Karpas-422 (cell line): ENCODE data around the gene HELZ. TPM values are rescaled to one million over a fixed set of nuclear protein-coding genes. Genes with fewer than 3 reads are reported as not detected.
"Not testable (repeated sequence)": the region's sequence is repeated elsewhere in the genome, so short reads cannot be mapped to it uniquely, and the experiment has no call there.

Experiments
- DNase-seq: peaks from one replicate; pipeline ENCODE4 v3.0.0-alpha.2; 2015
- H2AFZ ChIP-seq: fragments of 200-600 bp; sonication (generic); 2 replicates; pipeline ENCODE4 v1.6.1; 2014; ENCODE audit warnings: antibody characterized with exemption, low read length, mixed read lengths
- H3K27ac ChIP-seq: fragments of 200-600 bp; sonication (generic); 2 replicates; pipeline ENCODE4 v1.5.1; 2014; ENCODE audit warnings: mild to moderate bottlenecking, low read length, moderate library complexity
- H3K27me3 ChIP-seq: fragments of 200-600 bp; sonication (generic); 2 replicates; pipeline ENCODE4 v1.6.1; 2014; ENCODE audit warnings: low read length, mixed read lengths
- H3K36me3 ChIP-seq: fragments of 200-600 bp; sonication (generic); 2 replicates; pipeline ENCODE4 v1.6.1; 2014; ENCODE audit warnings: low read length, mixed read lengths; ENCODE audit not compliant: insufficient read depth
- H3K4me1 ChIP-seq: fragments of 200-600 bp; sonication (generic); 2 replicates; pipeline ENCODE4 v1.6.1; 2014; ENCODE audit warnings: mild to moderate bottlenecking, low read length, mixed read lengths
- H3K4me2 ChIP-seq: fragments of 200-600 bp; sonication (generic); 2 replicates; pipeline ENCODE4 v1.6.1; 2014; ENCODE audit warnings: low read length, low read depth, mild to moderate bottlenecking; ENCODE audit not compliant: poor library complexity, severe bottlenecking
- H3K4me3 ChIP-seq: fragments of 200-600 bp; sonication (generic); 2 replicates; pipeline ENCODE4 v1.5.1; 2014; ENCODE audit warnings: mild to moderate bottlenecking, antibody characterized with exemption, low read length, mixed read lengths
- H3K79me2 ChIP-seq: fragments of 200-600 bp; sonication (generic); 2 replicates; pipeline ENCODE4 v1.6.1; 2014; ENCODE audit warnings: mild to moderate bottlenecking, low read length, mixed read lengths
- H3K9ac ChIP-seq: fragments of 200-600 bp; sonication (generic); 2 replicates; pipeline ENCODE4 v1.6.0; 2014; ENCODE audit warnings: low read length
- H3K9me2 ChIP-seq: fragments of 200-600 bp; sonication (generic), shearing (Covaris generic); replicated peaks from 2 replicates; pipeline ENCODE4 v1.6.0; 2014; ENCODE audit warnings: mild to moderate bottlenecking, low read length, moderate library complexity; ENCODE audit not compliant: insufficient read depth
- H3K9me3 ChIP-seq: fragments of 300-700, 200-600 bp; sonication (generic); 2 replicates; pipeline ENCODE4 v1.6.1; 2014; ENCODE audit warnings: low read length, mixed read lengths
- H4K20me1 ChIP-seq: fragments of 200-600 bp; sonication (generic); 2 replicates; pipeline ENCODE4 v1.6.1; 2014; ENCODE audit warnings: mild to moderate bottlenecking, antibody characterized with exemption, low read length, low read depth; ENCODE audit not compliant: insufficient read depth
- total RNA-seq: library from RNA; depleted of rRNA; stranded (reverse); fragments of >200 nt; shearing (Covaris generic); gene quantifications from 2 replicates; pipeline ENCODE4 v1.2.3, GENCODE V29; 2014; ENCODE audit warnings: low replicate concordance

HELZ gene
- total RNA-seq, 1 experiment from 2014 or later, result 77.9 TPM

GRCh38 chr17:67041941-67042899 lies 202.8 kb downstream of the HELZ start:
- H3K27me3 ChIP-seq, result no peaks in the 10 kb centered on the region
- no peak overlapping the region for H3K4me2 ChIP-seq

GRCh38 chr17:67041531-67041930 lies 203.5 kb downstream of the HELZ start:
- no peak overlapping the region for H3K9ac ChIP-seq

More at GRCh38 chr17:67041941-67042899, 202.8 kb downstream of the HELZ start:
- DNase-seq, result no peak
- no peaks in the 10 kb centered on the region for H3K79me2 ChIP-seq
- no peaks in the 10 kb centered on the region for H3K4me1 ChIP-seq
- no peak overlapping the region for H3K4me3 ChIP-seq
- no peak overlapping the region for H3K9ac ChIP-seq
- H3K9me2 ChIP-seq, result no peaks in the 10 kb centered on the region
- H3K27ac ChIP-seq, result no peak overlapping the region
- H3K9me3 ChIP-seq, result no peaks in the 10 kb centered on the region
- no peaks in the 10 kb centered on the region for H3K36me3 ChIP-seq
- H4K20me1 ChIP-seq, result no peaks in the 10 kb centered on the region
- H2AFZ ChIP-seq, result no peak overlapping the region

GRCh38 chr17:67041119-67041518 lies 203.9 kb downstream of the HELZ start:
- not testable (repeated sequence) for H3K4me2 ChIP-seq, H3K79me2 ChIP-seq, H3K4me3 ChIP-seq, H3K27ac ChIP-seq, H3K4me1 ChIP-seq, H2AFZ ChIP-seq, H3K27me3 ChIP-seq, H3K9me3 ChIP-seq, H3K36me3 ChIP-seq, H3K9me2 ChIP-seq, H3K9ac ChIP-seq, DNase-seq, H4K20me1 ChIP-seq

More at GRCh38 chr17:67041531-67041930, 203.5 kb downstream of the HELZ start:
- H2AFZ ChIP-seq, result no peak overlapping the region
- no peak overlapping the region for H3K4me3 ChIP-seq
- H3K27ac ChIP-seq, result no peak overlapping the region
- H3K36me3 ChIP-seq, result no peaks in the 10 kb centered on the region
- H3K4me2 ChIP-seq, result no peak overlapping the region
- no peak for DNase-seq
- no peaks in the 10 kb centered on the region for H3K9me2 ChIP-seq
- no peaks in the 10 kb centered on the region for H3K27me3 ChIP-seq
- H4K20me1 ChIP-seq, result no peaks in the 10 kb centered on the region
- H3K79me2 ChIP-seq, result no peaks in the 10 kb centered on the region
- no peaks in the 10 kb centered on the region for H3K9me3 ChIP-seq
- H3K4me1 ChIP-seq, result no peaks in the 10 kb centered on the region

- no peaks in the 10 kb centered on the region for H3K27me3 ChIP-seq
- no peaks in the 10 kb centered on the region for H3K4me1 ChIP-seq
- no peaks in the 10 kb centered on the region for H3K9me2 ChIP-seq
- H4K20me1 ChIP-seq, result no peaks in the 10 kb centered on the region
- H3K4me3 ChIP-seq, result no peak overlapping the region
- H3K79me2 ChIP-seq, result no peaks in the 10 kb centered on the region
- no peak overlapping the region for H3K9ac ChIP-seq
- no peaks in the 10 kb centered on the region for H3K36me3 ChIP-seq
- DNase-seq, result no peak
- H3K4me2 ChIP-seq, result no peak overlapping the region
- no peak overlapping the region for H2AFZ ChIP-seq
- no peak overlapping the region for H3K27ac ChIP-seq
- H3K9me3 ChIP-seq, result no peaks in the 10 kb centered on the region
Measured at GRCh38 chr17:67040652-67041051, 204.3 kb downstream of the HELZ start.

GRCh38 chr17:67038861-67039365 lies 206.1 kb downstream of the HELZ start:
- Histone ChIP-seq H3K4me1 (no peaks in the 10 kb centered on the region), H3K36me3 (no peaks in the 10 kb centered on the region), H4K20me1 (no peaks in the 10 kb centered on the region), H2AFZ (no peak overlapping the region), H3K9ac (no peak overlapping the region), H3K27ac (no peak overlapping the region), H3K4me2 (no peak overlapping the region), H3K4me3 (no peak overlapping the region), H3K9me2 (no peaks in the 10 kb centered on the region), H3K9me3 (no peaks in the 10 kb centered on the region), H3K79me2 (no peaks in the 10 kb centered on the region), H3K27me3 (no peaks in the 10 kb centered on the region)
- no peak for DNase-seq

- no peaks in the 10 kb centered on the region for H4K20me1 ChIP-seq
- no peak overlapping the region for H3K4me3 ChIP-seq
- H3K27ac ChIP-seq, result no peak overlapping the region
- H2AFZ ChIP-seq, result no peak overlapping the region
- DNase-seq, result no peak
- no peaks in the 10 kb centered on the region for H3K9me3 ChIP-seq
- H3K9ac ChIP-seq, result no peak overlapping the region
- no peaks in the 10 kb centered on the region for H3K27me3 ChIP-seq
- H3K4me2 ChIP-seq, result no peak overlapping the region
- H3K36me3 ChIP-seq, result no peaks in the 10 kb centered on the region
- no peaks in the 10 kb centered on the region for H3K9me2 ChIP-seq
- H3K4me1 ChIP-seq, result no peaks in the 10 kb centered on the region
- no peaks in the 10 kb centered on the region for H3K79me2 ChIP-seq
Measured at GRCh38 chr17:67035131-67036083, 209.6 kb downstream of the HELZ start.

GRCh38 chr17:67033613-67034012 lies 211.4 kb downstream of the HELZ start:
- Histone ChIP-seq H3K36me3 (no peaks in the 10 kb centered on the region), H3K4me1 (no peaks in the 10 kb centered on the region), H2AFZ (no peak overlapping the region), H3K9me3 (no peaks in the 10 kb centered on the region), H3K9me2 (no peaks in the 10 kb centered on the region), H3K27ac (no peak overlapping the region), H3K79me2 (no peaks in the 10 kb centered on the region), H3K27me3 (no peaks in the 10 kb centered on the region), H3K9ac (no peak overlapping the region), H3K4me3 (no peak overlapping the region), H4K20me1 (no peaks in the 10 kb centered on the region), H3K4me2 (no peak overlapping the region)
- no peak for DNase-seq

GRCh38 chr17:67032985-67033384 lies 212.0 kb downstream of the HELZ start:
- no peaks in the 10 kb centered on the region for H3K27me3 ChIP-seq
- H3K9me2 ChIP-seq, result no peaks in the 10 kb centered on the region
- H3K36me3 ChIP-seq, result no peaks in the 10 kb centered on the region
- no peak overlapping the region for H3K27ac ChIP-seq
- H3K9ac ChIP-seq, result no peak overlapping the region
- H3K4me1 ChIP-seq, result no peaks in the 10 kb centered on the region
- H3K79me2 ChIP-seq, result no peaks in the 10 kb centered on the region
- H3K9me3 ChIP-seq, result no peaks in the 10 kb centered on the region
- no peak overlapping the region for H3K4me2 ChIP-seq
- no peaks in the 10 kb centered on the region for H4K20me1 ChIP-seq
- H2AFZ ChIP-seq, result no peak overlapping the region
- no peak overlapping the region for H3K4me3 ChIP-seq
- DNase-seq, result no peak
